ENCODE data around the gene TSPAN10.

Gene TSPAN10

GRCh38 chr17:81660441-81660840, 23.4 kb downstream of the TSPAN10 start:
- TF ChIP-seq CTCF (conservative IDR thresholded peaks at IDR 0.05; ENCODE audit: control insufficient read depth, insufficient read depth, low read depth, low read length): no peak
- H3K4me3 ChIP-seq (ENCODE audit: control insufficient read depth, low read depth, low read length): no peak overlapping the region
- no peak for DNase-seq (ENCODE audit: low read depth)

GRCh38 chr17:81662002-81662401, 25.0 kb downstream of the TSPAN10 start:
- no peak for TF ChIP-seq CTCF (conservative IDR thresholded peaks at IDR 0.05; ENCODE audit: control insufficient read depth, insufficient read depth, low read depth, low read length)
- no peak for DNase-seq (ENCODE audit: low read depth)
- H3K4me3 ChIP-seq (ENCODE audit: control insufficient read depth, low read depth, low read length): no peak overlapping the region

- H3K4me3 ChIP-seq (ENCODE audit: control insufficient read depth, low read depth, low read length): no peak overlapping the region
- DNase-seq (ENCODE audit: low read depth): peak; percentile 25
- TF ChIP-seq CTCF (conservative IDR thresholded peaks at IDR 0.05; ENCODE audit: control insufficient read depth, insufficient read depth, low read depth, low read length): no peak
Measured at GRCh38 chr17:81664051-81664470, 27.1 kb downstream of the TSPAN10 start.

GRCh38 chr17:81665205-81666091, 28.5 kb downstream of the TSPAN10 start:
- TF ChIP-seq CTCF (conservative IDR thresholded peaks at IDR 0.05; ENCODE audit: control insufficient read depth, insufficient read depth, low read depth, low read length): no peak
- peak; percentile 24 for DNase-seq (ENCODE audit: low read depth)
- H3K4me3 ChIP-seq (ENCODE audit: control insufficient read depth, low read depth, low read length): peak overlapping the region; percentile 85

- DNase-seq (ENCODE audit: low read depth): no peak
- H3K4me3 ChIP-seq (ENCODE audit: control insufficient read depth, low read depth, low read length): peak overlapping the region; percentile 85
- TF ChIP-seq CTCF (conservative IDR thresholded peaks at IDR 0.05; ENCODE audit: control insufficient read depth, insufficient read depth, low read depth, low read length): no peak
Measured at GRCh38 chr17:81666092-81666341, 29.0 kb downstream of the TSPAN10 start.

- H3K4me3 ChIP-seq (ENCODE audit: control insufficient read depth, low read depth, low read length): peak within 1 kb of the TSS; percentile 85
- TF ChIP-seq CTCF (conservative IDR thresholded peaks at IDR 0.05; ENCODE audit: control insufficient read depth, insufficient read depth, low read depth, low read length): no peak
- peak; percentile 95 for DNase-seq (ENCODE audit: low read depth)
Measured at GRCh38 chr17:81666342-81667191, 29.6 kb downstream of the TSPAN10 start, which contains the start of the genes CCDC137 and OXLD1. TSS of gene CCDC137 (plus strand) at chr17:81666737. CDS start at chr17:81666767, 30 bp downstream. TSS of gene OXLD1 (minus strand) at chr17:81666605. CDS start at chr17:81666577, 28 bp downstream.

All from fibroblast of mammary gland (primary cell).